EH (cell line): Measurements from ENCODE around the gene RAPGEF3.

Experiments
- DNase-seq: peaks from one replicate; pipeline ENCODE4 v3.0.0-alpha.2; 2015; ENCODE audit warnings: low read depth

The RAPGEF3 gene

DNA sequence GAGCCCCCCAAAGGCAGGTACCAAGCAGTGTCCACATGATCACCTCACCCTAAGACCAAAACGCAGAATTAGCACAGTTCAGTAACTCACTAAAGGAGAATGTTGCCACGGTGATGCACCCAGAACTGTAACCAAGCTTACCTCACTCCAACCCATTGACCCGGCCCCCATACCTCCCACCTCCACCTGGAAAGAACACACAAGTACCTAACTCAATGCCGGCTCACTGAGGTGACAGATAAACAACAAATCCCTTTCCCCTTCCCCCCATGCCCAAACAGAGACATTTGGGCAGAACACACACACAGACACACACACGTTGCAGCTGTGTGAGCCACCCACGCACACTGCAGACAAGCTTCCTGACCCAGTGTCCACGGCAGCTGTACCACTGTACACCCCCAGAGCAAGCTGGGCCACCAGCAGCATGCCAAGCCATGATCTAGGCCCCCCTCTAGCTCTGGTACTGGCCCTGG is 1.3 kb downstream of the RAPGEF3 start:
- DNase-seq: no peak

DNA sequence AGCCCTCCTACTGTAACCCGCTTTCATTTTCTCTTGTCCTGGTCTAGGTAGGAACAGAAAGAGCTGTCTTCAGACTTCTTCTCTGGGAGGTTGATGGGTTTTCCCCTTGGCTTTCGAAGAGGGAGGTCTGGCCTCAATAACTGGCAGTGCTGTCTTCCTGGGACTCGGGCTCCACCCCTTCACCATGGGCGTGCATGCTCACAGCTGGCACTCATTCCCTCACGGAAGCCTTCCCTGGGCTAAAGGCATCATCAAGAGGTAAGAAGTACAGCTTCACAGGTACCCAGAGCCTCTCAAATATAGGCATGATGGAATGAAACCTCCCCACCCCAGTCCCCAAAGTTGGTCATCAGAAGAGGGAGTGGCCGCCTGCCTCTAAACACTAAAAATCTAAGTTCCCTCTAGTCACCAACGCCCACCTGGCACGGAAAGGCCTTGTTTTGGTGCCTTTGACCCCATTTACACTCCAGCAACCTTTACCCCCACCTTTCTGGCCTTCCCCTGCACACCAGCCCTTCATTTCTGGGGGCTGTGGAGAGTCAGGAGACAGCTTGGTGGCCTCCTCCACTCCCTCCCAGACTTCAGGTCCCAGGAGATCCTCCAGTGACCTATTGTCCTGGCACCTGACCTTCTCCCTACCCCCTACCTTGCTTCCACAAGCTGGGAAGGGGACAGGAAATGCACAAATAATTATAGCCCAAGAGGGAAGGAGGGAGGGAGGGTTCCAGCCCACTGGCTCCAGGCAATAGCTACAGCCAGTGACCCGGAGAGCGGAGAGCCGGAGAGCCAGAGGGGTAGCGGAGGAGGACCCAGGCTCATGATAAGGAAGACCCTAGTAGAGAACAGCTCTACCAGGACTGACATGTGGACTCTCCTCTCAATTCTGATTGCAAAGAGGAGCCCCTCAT is 2.8 kb downstream of the RAPGEF3 start:
- no peak for DNase-seq

DNA sequence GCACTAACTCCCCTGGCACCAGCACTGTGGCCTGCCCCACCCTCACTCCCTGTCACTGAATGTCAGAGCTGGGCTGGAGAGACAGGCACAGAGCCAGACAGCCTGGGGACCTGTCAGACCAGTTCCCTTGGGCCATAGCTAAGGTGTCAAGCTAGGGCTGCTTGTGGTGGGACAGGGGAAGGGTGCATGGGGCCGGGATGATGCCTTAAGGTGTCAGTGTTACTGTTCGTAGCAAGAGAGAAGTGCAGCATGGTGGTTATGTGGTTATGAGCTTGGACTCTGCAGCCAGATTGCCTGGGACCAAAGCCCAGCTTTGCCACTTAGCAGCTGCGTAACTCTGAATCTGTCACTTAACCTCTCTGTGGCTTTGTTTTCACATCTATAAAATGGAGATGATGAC is 3.8 kb downstream of the RAPGEF3 start:
- no peak for DNase-seq

DNA sequence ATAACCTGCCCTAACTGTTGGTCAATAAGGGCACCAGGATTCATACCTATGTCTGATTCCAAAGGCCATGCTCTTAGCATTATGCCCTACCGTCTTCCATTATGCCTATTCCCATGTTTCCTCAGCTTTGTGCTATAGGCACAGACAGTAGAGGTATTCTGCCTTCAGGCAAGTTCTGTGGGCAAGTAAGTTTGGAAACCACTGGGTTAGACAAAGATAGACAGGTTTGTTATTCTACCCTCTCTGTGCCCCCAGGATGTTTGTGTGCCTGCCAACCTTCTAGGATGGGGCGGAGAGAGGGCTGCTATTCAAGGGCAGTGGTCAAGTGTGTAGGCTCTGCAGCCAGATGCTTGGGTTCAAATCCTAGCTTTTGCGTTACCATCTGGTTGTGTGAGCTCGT is 4.6 kb downstream of the RAPGEF3 start:
- peak; percentile 47 for DNase-seq

DNA sequence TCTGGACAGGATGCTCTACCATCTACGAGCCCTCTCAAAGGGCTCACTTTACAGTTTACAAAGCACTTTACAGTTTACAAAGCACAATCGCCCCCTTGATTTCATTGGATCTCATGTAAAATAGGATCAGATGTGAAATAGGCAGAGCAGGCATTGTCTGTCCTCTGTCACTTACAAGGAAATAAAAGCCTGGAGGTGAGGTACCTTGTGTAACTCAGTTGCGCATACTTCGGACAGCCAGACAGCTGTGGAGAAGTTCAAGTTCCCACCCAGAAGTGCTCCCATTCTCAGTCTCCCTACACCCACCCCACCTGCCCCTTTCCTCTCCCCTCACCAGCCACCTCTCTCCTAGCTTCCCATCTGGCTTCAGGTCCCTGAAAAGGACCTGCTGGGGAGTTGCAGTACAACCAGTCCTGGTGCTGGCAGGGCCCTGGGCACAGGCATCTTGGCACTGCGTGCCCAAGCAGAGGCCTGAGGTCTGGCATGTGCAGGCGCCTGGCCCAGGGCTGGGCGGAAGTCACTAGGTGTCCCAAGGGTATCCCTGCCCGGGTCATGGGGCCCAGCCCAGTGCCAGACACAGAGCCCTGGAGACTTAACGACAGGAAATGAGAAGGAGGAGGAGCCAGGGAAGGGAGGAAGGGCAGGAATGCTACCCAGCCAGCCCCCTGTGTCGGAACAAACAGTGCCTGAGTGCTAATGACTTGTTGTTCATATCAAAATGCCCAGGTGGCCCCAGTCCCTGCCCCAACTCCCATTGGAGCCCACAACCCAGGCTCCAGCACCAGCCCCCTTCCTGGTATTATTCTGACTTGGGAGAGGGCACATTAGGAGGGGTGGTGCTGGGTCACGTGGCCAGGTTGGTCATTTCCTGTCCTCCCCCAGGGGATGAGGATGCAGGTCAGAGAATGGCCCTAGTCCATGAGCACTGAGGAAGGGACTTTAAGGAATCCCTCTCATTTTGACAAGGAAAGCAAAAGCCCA is 5.4 kb downstream of the RAPGEF3 start:
- peak; percentile 55 for DNase-seq

DNA sequence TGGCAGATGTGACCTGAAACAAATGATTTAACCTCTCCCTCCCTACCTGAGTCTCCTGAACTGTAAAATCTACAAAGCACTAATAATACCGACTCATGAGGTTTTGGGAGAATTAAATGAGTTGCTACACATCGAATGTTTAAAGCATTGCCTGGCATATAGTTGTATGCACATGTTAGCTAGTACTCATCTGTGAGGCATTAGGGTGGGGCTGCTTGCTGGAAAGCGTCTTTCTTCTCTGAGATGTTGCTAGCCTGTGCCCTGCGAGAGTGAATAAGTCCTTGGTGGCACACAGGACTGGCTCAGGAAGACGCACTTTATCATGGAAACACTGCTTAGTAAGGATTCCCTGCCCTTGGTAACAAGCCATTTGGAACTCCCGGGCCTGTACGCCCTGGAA is 6.1 kb downstream of the RAPGEF3 start:
- peak; percentile 73 for DNase-seq

DNA sequence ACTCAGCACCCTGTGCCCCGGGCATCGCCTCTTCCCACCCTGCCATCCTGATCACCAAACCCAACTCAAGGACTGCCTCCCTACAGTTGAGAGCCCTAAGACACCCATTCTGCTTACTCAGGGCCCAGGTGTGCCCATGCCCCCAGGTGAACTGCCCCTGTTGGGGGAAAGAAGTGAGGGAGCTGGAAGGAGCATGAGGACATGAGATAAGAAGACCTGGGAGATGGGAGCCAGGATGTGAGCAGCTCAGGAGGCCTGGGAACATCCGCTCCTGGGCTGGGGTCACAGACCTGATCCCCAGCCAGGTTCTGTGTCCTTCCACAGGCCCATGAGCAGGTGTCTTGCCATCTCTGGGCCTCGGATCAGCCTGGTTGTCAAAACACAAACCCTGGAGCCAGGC is 6.6 kb downstream of the RAPGEF3 start:
- DNase-seq: no peak

DNA sequence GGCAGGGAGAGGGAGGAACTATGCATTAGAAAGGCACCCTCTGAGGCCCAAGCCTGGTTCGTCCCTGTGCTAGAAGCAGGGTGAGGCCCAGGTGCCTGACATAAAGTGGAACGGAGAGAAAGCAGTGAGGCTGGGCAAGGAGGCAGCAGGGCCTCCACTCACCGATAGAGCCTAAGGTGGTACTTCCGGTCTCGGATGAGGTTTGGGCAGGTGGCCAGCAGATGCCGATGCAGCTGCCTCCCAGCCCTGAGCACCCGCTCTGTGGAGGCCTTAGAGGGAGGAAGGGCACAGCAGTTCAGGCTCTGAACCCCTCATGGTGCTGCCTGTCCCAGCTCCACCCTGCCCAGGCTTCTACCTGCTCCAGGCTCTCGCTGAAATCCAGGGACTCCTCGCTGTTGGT is 7.1 kb downstream of the RAPGEF3 start:
- no peak for DNase-seq

DNA sequence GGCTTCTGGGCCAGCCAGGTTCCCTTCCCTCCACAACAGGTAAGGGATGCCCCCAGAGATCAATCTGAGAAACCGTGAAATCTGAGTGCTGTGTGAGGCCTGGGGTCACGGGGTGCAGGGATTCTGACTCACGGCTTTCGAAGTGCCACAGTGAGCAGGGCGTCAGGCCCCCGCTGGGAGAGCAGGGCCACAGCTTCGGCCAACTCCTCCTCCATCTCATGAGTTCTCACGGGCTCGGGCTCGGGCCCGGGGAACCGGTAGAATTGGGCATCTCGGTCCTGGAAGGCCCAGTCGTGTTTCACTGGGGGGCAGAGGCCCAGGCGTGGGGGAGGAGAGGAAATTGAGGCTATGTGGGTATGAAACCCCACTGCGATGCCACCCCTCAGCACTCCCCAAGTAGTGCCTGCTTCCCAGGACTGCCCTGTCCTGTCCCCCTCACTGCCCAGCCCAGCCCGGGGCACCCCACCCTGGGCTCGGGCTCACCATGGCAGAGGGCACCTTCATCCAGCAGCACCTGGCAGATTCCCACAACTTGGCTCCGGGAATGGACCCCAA is 7.7 kb downstream of the RAPGEF3 start:
- DNase-seq: no peak

DNA sequence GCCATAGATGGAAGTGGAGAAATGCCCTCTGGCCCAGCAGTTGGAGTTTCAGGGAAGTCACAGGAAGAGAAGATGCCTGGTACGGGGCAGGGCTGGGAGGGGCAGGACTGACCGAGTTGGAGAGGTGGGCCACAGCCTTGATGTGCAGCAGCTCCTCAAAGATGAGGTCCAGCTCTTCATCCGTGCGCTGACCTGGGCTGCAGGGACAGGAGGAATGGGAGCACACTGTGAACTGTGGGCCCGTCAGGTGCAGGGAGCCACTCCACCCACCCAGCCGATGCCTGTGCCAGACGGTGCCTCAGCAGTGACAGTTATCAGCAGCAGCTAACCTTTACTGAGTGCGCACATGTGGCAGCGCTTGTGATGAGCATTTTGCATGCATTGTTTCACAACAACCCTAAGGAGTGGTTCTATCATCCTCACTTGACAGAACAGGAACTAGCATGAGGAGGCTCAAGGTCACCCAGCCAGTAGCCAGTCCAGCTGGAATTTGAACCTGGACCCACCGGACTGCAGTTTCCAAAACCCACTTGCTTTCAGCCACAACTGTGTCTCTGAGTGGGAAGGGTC is 8.4 kb downstream of the RAPGEF3 start:
- DNase-seq: no peak

DNA sequence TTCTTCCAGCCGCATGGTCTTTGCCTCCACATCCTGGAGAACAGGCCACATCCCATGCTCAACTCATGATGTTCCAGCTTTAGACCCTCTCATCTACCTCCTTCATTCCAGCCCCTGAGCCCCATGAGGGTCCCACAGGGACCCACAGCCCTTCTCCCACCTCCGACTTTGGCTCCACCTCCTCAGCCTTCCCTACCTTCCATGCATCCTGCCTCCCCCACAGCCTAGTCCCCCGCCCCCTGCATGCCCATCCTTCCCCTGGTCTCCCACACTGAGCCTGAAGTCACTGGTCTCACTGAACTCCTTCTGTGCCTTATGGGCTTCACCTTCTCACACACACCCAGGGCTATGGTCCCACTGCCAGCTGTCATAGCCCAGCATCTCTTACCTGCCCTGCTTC is 9.8 kb downstream of the RAPGEF3 start:
- no peak for DNase-seq

DNA sequence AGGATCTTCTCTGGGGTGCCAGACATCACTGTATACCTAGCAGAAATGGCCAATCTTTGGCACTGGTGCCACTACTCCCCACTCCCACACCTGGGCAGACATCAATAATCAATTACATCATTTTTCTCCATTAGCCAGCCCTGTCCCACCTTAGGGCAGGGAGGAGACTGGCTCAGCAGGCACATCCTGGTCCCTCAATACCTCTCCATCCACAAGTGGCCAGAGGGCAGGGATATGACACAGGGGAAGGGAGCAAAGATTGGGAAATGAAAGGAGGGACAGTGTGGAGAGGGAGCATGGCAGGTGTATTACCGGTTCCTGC is 10.2 kb downstream of the RAPGEF3 start:
- DNase-seq: no peak

DNA sequence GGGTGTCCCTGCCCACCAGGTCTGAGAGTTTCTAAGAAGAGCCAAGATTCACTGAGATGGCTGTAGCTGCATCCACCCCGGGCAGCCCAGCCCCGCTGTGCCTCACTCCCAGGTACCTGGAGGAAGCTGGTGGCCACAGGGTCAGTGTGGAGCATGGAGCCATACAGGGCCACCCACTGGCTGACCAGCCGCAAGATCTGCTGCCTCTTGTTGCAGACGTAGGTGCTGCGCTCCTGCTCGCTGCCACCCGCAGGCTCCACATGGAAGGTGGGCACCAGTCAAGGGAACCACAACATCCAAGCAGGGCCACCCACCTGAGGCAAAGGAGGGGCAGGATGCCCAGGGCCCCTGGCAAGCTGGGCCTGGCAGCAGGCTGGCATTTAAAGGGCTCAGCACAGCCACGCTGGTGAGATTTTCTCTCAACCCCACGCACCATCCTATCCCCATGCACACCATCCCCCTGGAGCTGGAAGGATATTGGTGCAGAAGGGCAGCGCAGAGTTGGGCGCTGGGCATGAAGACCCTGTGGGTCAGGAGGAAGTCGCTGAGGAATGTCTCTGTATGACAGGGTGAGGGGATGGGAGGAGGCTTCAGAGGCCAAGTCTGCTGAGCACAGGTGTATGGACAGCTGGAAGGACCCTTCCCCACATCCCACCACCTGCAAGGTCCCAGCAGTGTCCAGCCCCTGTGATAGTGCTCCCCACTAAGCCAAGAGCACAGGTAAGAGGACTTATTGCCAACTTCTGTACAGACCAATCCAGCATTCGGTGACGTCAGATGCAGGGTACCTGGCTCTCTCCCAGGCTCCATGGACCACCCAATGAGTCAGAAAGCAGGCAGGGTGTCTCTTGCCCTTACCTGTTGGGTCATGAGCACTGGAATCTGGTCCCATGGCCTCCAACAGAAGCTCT is 10.8 kb downstream of the RAPGEF3 start:
- DNase-seq: no peak

DNA sequence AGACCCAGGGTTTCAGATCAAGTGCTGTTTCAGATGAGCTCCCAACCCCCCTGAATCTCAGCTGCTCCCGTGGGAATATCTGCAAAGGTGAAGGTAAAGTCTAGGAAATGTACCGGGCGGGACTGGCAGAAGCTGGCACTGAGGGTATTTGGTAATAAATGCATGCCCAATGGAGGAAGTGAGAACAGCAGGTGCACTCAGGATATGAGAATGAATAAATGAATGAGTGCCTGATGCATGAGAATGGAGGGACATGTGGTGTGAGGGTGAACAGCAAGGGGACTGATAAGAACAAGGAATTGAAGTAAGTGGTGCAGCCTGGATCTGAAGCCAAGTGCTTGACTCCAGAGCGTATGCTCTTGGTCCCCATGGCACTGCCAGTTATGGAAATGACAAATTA is 11.6 kb downstream of the RAPGEF3 start:
- DNase-seq: no peak

DNA sequence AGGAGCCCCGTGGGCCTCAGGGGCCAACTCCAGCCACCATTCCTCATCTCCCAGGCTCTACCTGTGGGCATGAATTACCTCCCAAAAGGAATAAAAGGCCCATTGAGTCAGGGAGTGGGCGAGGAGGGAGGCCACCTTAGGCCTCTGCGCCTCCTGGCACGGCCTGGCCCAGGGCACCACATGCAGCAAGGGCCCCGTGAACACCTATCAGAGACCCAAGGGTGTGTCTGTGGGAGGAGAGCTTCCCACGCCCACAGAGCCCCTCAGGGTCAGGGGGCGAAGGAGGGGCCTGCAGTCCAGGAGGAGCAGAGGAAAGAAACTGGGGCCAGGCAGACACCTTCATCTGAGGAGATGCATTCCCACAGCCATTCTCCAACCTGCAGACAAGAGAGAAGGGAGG is 12.2 kb downstream of the RAPGEF3 start:
- DNase-seq: no peak

DNA sequence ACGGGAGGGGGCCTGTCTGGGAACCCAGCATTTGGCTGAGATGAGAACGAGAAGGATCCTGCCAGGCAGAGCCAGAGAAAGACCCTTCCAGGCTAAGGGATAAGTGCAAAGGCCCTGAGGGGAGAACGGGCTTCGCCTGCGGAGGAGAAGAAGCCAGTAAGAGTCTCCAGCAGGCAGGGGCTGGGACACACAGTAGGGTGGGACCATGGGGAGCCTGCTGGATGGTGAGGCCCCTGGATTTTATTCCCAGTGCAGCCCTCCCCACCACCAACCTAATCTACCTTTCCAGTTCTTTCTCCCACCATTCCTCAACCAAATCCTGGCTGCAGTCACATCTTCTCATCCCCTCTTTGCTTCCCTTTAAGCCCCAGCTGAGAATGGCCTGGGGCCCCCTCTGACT is 12.6 kb downstream of the RAPGEF3 start:
- no peak for DNase-seq

DNA sequence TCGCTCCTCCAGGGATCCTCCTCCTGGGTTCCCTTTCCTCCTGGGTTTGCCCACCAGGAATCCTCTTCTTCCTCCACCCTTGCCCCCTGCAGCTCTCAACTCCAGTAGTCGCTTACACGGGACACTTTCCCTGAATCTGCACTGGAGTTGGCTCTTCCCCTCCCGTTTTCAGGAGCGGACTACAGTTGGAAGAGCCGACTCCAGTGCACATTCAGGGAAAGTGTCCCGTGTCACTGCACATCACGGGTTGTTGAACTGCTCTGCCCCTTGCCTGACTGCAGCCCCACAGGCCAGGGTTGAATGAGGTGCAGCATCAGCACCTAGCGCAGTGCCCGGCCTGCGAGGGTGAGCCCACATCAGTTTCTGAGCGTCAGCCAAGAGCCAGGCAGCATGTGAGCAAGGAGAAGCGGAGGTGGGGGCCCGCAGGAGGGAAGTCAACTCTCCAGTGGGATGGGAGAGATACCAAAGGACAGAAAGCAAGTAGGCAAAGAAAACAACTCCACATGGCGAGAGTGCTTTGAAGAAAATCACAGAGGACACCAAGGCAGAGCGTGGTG is 13.1 kb downstream of the RAPGEF3 start:
- no peak for DNase-seq

DNA sequence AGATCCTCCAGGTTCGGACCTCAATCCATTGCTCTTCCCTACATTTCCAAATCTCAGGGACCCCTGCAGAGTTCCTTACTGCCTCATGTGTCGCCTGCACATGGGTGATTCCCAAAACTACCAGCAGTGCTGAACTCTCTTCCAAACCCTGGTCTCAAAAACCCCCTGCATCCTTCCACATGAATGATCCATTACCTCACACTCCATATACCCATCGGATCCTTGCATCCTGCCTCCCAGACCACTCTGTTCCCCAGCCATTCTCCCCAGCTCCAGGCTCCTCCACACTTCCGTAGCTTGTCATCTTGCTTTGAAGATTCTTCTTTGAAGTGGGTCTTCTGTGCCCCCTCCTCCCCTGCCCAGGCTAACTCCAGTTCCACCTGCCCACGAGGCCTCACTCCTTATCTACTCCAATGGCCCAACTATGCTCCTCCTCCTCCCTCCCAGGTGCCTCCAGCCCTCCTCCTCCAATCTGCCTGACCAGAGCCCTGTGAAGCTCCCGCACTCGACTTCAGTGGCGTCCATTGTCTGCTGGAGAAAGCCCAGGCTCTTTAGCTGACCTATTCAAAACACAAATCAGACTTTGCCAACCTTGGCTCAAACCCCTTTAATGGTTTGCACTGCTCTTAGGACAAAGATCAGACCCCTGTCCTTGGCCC is 13.8 kb downstream of the RAPGEF3 start:
- no peak for DNase-seq

DNA sequence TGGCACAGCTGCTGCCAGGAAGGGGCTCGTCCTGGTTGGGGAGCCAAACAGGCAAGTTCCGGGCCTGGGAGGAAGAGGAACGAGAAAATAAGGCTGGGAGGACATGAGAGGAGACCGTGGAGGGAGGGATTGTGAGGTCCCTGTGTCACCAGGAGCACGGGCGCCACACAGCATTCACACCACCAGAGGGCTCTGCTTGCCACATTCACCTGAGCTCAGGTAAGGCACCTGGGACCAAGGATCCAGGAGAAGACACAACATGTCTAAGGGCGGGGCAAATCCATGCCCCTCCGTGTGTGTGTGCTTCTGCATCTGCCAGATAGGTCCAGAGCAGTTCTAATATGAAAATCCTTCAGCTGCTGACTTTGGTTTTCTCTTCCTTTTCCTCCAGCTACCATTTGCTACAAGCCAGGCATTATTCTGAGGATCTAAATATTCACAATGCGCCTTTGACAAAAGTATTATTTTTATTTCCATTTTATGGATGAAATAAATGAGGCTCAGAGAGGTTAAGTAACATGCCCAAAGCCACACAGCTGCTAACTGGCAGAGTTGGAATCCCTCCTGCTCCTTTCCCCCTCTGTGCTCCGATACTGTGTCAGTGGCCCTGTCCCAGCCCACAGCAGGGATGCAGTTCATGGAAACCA is 14.6 kb downstream of the RAPGEF3 start:
- DNase-seq: no peak

DNA sequence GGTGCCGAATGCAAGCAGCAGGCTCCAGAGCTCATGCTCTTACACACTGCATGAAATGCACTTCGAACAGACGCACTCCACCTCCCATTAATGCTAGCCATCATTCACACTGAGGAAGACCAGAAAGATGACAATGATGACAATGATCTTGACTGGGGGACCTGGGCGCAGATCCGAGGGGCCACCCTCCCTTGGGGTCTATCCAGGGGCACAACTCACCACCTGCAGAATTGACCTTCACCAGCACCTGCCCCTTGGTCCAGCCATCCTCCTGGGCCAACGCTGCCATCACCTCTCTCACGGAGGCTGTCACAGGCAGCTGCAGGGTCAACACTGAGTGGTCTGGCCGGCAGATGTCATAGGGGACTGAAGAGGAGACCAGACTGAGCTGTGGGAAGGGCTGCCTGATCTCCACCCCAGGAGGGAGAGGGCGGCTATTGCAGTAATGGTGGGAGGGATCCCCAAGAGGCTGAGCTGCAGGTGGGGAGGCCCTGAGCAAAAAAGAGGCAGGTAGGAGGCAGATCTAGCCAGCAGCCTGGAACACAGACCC is 15.3 kb downstream of the RAPGEF3 start:
- no peak for DNase-seq
